Neural cell (in vitro differentiated cells): Measurements from ENCODE around the gene TEX35. TPM values are rescaled to one million over a fixed set of nuclear protein-coding genes. Genes with fewer than 3 reads are reported as not detected.

ENCODE experiments used
- H2AFZ ChIP-seq: fragments of 200-600, 300-800 bp; sonication (generic), shearing (Covaris generic); 2 replicates; pipeline ENCODE4 v1.6.0; 2014; ENCODE audit warnings: low read depth, mild to moderate bottlenecking, antibody characterized with exemption, low read length, moderate library complexity
- H3F3A ChIP-seq: fragments of 200-600 bp; shearing (Covaris generic); 2 replicates; pipeline ENCODE4 v1.6.1; 2016; ENCODE audit warnings: mild to moderate bottlenecking, moderate library complexity, mixed read lengths, antibody characterized with exemption, low read length; ENCODE audit not compliant: insufficient read depth, poor library complexity, severe bottlenecking
- H3K27ac ChIP-seq: fragments of 200-600, 300-800 bp; sonication (generic), shearing (Covaris generic); 2 replicates; pipeline ENCODE4 v1.5.1; 2014; ENCODE audit warnings: mild to moderate bottlenecking, low read length, moderate library complexity
- H3K27me3 ChIP-seq: fragments of 300-800, 200-600 bp; sonication (generic), shearing (Covaris generic); 2 replicates; pipeline ENCODE4 v1.6.0; 2014; ENCODE audit warnings: mild to moderate bottlenecking, low read depth, low read length, moderate library complexity; ENCODE audit not compliant: insufficient read depth
- H3K36me3 ChIP-seq: fragments of 300-800, 200-600 bp; sonication (generic), shearing (Covaris generic); 2 replicates; pipeline ENCODE4 v1.5.1; 2014; ENCODE audit warnings: mild to moderate bottlenecking, antibody characterized with exemption, low read length, moderate library complexity; ENCODE audit not compliant: insufficient read depth
- H3K4me2 ChIP-seq: fragments of 300-800, 200-600 bp; sonication (generic), shearing (Covaris generic); 2 replicates; pipeline ENCODE4 v1.6.0; 2014; ENCODE audit warnings: mild to moderate bottlenecking, low read length
- H3K4me3 ChIP-seq: fragments of 300-800, 200-600 bp; sonication (generic), shearing (Covaris generic); 2 replicates; pipeline ENCODE4 v1.5.1; 2014; ENCODE audit warnings: mild to moderate bottlenecking, low read length, moderate library complexity
- H3K79me2 ChIP-seq: fragments of 200-600 bp; shearing (Covaris generic); replicated peaks from 2 replicates; pipeline ENCODE4 v1.6.0; 2014; ENCODE audit warnings: mild to moderate bottlenecking, low read length, moderate library complexity; ENCODE audit not compliant: insufficient read depth
- H3K9ac ChIP-seq: fragments of 300-800, 200-600 bp; sonication (generic), shearing (Covaris generic); 2 replicates; pipeline ENCODE4 v1.6.1; 2016; ENCODE audit warnings: mild to moderate bottlenecking, low read length, mixed read lengths
- H3K9me2 ChIP-seq: fragments of 200-600 bp; shearing (Covaris generic); 2 replicates; pipeline ENCODE4 v1.6.1; 2016; ENCODE audit warnings: mild to moderate bottlenecking, low read length, mixed read lengths; ENCODE audit not compliant: insufficient read depth
- H3K9me3 ChIP-seq: fragments of 200-600, 300-800 bp; sonication (generic), shearing (Covaris generic); 2 replicates; pipeline ENCODE4 v1.6.1; 2016; ENCODE audit warnings: mild to moderate bottlenecking, mixed run types, low read length, moderate library complexity, mixed read lengths
- H4K20me1 ChIP-seq: fragments of 200-600 bp; shearing (Covaris generic); 2 replicates; pipeline ENCODE4 v1.6.1; 2016; ENCODE audit warnings: mild to moderate bottlenecking, mixed run types; ENCODE audit not compliant: insufficient read depth
- EP300 ChIP-seq: fragments of 450-650 bp; conservative IDR thresholded peaks from 2 replicates; pipeline ENCODE4 v1.6.1; 2014; ENCODE audit warnings: antibody characterized with exemption, mild to moderate bottlenecking, moderate library complexity; ENCODE audit not compliant: poor library complexity, severe bottlenecking
- EZH2 ChIP-seq: fragments of 200-600, 300-800 bp; shearing (Covaris generic), sonication (generic); IDR thresholded peaks from 2 replicates; pipeline ENCODE4 v1.6.1; 2014; ENCODE audit warnings: antibody characterized with exemption, low read length, borderline replicate concordance, mild to moderate bottlenecking; ENCODE audit not compliant: insufficient read depth, poor library complexity, severe bottlenecking
- MXI1 ChIP-seq: fragments of 450-650 bp; conservative IDR thresholded peaks from 2 replicates; pipeline ENCODE4 v1.6.1; 2014; ENCODE audit warnings: antibody characterized with exemption, mild to moderate bottlenecking; ENCODE audit not compliant: poor library complexity, severe bottlenecking
- POLR2AphosphoS5 ChIP-seq: IDR thresholded peaks from 2 replicates; pipeline ENCODE4 v1.6.1; 2012
- RAD21 ChIP-seq: fragments of 450-650 bp; conservative IDR thresholded peaks from 2 replicates; pipeline ENCODE4 v1.6.1; 2014; ENCODE audit warnings: antibody characterized with exemption, mild to moderate bottlenecking, moderate library complexity
- SMC3 ChIP-seq: fragments of 450-650 bp; conservative IDR thresholded peaks from 2 replicates; pipeline ENCODE4 v1.6.1; 2014; ENCODE audit warnings: antibody characterized with exemption, mild to moderate bottlenecking, moderate library complexity; ENCODE audit not compliant: poor library complexity
- TAF1 ChIP-seq: IDR thresholded peaks from 2 replicates; pipeline ENCODE4 v1.6.1; 2012; ENCODE audit warnings: low read depth
- polyA plus RNA-seq: library from polyadenylated mRNA; depleted of rRNA; stranded (reverse); fragments of >200 nt; gene quantifications from 2 replicates; pipeline ENCODE4 v1.2.3, GENCODE V29; 2014
- TF ChIP-seq, protein P1 (sequence below): fragments of 450-650 bp; IDR thresholded peaks from 2 replicates; pipeline ENCODE4 v1.5.1; 2014; ENCODE audit warnings: antibody characterized with exemption, mild to moderate bottlenecking, moderate library complexity; ENCODE audit not compliant: poor library complexity, severe bottlenecking
- TF ChIP-seq, protein P2 (sequence below): IDR thresholded peaks from 2 replicates; pipeline ENCODE4 v1.6.1; 2012; ENCODE audit warnings: borderline replicate concordance

Gene TEX35
- polyA plus RNA-seq, 1 donor from 2014 or later, result not detected

GRCh38 chr1:178490136-178490535 is 22.8 kb upstream of the TEX35 start:
- H3K4me3 ChIP-seq, result no peak overlapping the region
- H3K36me3 ChIP-seq, result no peaks in the 10 kb centered on the region
- H4K20me1 ChIP-seq, result no peaks in the 10 kb centered on the region
- no peak overlapping the region for H3K4me2 ChIP-seq
- no peak overlapping the region for H2AFZ ChIP-seq
- H3K27ac ChIP-seq, result no peak overlapping the region
- TF ChIP-seq, protein P1, sequence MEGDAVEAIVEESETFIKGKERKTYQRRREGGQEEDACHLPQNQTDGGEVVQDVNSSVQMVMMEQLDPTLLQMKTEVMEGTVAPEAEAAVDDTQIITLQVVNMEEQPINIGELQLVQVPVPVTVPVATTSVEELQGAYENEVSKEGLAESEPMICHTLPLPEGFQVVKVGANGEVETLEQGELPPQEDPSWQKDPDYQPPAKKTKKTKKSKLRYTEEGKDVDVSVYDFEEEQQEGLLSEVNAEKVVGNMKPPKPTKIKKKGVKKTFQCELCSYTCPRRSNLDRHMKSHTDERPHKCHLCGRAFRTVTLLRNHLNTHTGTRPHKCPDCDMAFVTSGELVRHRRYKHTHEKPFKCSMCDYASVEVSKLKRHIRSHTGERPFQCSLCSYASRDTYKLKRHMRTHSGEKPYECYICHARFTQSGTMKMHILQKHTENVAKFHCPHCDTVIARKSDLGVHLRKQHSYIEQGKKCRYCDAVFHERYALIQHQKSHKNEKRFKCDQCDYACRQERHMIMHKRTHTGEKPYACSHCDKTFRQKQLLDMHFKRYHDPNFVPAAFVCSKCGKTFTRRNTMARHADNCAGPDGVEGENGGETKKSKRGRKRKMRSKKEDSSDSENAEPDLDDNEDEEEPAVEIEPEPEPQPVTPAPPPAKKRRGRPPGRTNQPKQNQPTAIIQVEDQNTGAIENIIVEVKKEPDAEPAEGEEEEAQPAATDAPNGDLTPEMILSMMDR, result no peak
- TF ChIP-seq EZH2 (no peak), SMC3 (no peak), MXI1 (no peak), POLR2AphosphoS5 (no peak), EP300 (no peak), RAD21 (no peak), TAF1 (no peak)
- TF ChIP-seq, protein P2, sequence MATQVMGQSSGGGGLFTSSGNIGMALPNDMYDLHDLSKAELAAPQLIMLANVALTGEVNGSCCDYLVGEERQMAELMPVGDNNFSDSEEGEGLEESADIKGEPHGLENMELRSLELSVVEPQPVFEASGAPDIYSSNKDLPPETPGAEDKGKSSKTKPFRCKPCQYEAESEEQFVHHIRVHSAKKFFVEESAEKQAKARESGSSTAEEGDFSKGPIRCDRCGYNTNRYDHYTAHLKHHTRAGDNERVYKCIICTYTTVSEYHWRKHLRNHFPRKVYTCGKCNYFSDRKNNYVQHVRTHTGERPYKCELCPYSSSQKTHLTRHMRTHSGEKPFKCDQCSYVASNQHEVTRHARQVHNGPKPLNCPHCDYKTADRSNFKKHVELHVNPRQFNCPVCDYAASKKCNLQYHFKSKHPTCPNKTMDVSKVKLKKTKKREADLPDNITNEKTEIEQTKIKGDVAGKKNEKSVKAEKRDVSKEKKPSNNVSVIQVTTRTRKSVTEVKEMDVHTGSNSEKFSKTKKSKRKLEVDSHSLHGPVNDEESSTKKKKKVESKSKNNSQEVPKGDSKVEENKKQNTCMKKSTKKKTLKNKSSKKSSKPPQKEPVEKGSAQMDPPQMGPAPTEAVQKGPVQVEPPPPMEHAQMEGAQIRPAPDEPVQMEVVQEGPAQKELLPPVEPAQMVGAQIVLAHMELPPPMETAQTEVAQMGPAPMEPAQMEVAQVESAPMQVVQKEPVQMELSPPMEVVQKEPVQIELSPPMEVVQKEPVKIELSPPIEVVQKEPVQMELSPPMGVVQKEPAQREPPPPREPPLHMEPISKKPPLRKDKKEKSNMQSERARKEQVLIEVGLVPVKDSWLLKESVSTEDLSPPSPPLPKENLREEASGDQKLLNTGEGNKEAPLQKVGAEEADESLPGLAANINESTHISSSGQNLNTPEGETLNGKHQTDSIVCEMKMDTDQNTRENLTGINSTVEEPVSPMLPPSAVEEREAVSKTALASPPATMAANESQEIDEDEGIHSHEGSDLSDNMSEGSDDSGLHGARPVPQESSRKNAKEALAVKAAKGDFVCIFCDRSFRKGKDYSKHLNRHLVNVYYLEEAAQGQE, result no peak
- no peak overlapping the region for H3K9ac ChIP-seq
- H3K9me2 ChIP-seq, result no peaks in the 10 kb centered on the region
- no peaks in the 10 kb centered on the region for H3K9me3 ChIP-seq
- H3K79me2 ChIP-seq, result no peaks in the 10 kb centered on the region
- no peaks in the 10 kb centered on the region for H3F3A ChIP-seq
- no peaks in the 10 kb centered on the region for H3K27me3 ChIP-seq

- no peaks in the 10 kb centered on the region for H4K20me1 ChIP-seq
- no peaks in the 10 kb centered on the region for H3K9me3 ChIP-seq
- TF ChIP-seq EP300 (no peak), EZH2 (no peak), MXI1 (no peak), RAD21 (no peak), TAF1 (no peak), SMC3 (no peak), POLR2AphosphoS5 (no peak)
- TF ChIP-seq, protein P1, result no peak
- TF ChIP-seq, protein P2, result no peak
- no peaks in the 10 kb centered on the region for H3F3A ChIP-seq
- no peak overlapping the region for H3K4me2 ChIP-seq
- no peak overlapping the region for H2AFZ ChIP-seq
- no peaks in the 10 kb centered on the region for H3K79me2 ChIP-seq
- H3K27ac ChIP-seq, result no peak overlapping the region
- H3K27me3 ChIP-seq, result no peaks in the 10 kb centered on the region
- H3K4me3 ChIP-seq, result no peak overlapping the region
- H3K36me3 ChIP-seq, result no peaks in the 10 kb centered on the region
- no peak overlapping the region for H3K9ac ChIP-seq
- H3K9me2 ChIP-seq, result no peaks in the 10 kb centered on the region
Measured at GRCh38 chr1:178490967-178491366, 21.9 kb upstream of the TEX35 start.
